GM12878 (cell line): Measurements from ENCODE around the gene DCTN2. TPM values are rescaled to one million over a fixed set of nuclear protein-coding genes. Genes with fewer than 3 reads are reported as not detected.

Experiments
- ATF3 ChIP-seq: IDR thresholded peaks from 2 replicates; pipeline ENCODE4 v1.6.1; 2011; ENCODE audit warnings: low read depth, mild to moderate bottlenecking, low read length, moderate library complexity, borderline replicate concordance; ENCODE audit errors: extremely low read depth
- EGR1 ChIP-seq, 2 experiments: IDR thresholded peaks; 1 replicate in 1 of 2; 2 replicates in 1 of 2; pipeline ENCODE4 v1.6.1; 2011 to 2012; ENCODE audit warnings: low read depth in 2 of 2, low read length in 2 of 2, borderline replicate concordance in 1 of 2, mild to moderate bottlenecking in 1 of 2, moderate library complexity in 1 of 2
- FOXM1 ChIP-seq: IDR thresholded peaks from 2 replicates; pipeline ENCODE4 v1.6.1; 2012; ENCODE audit warnings: low read depth, mild to moderate bottlenecking, inconsistent platforms, low read length, moderate library complexity
- NFXL1 ChIP-seq: fragments of 450-650 bp; IDR thresholded peaks from 2 replicates; pipeline ENCODE4 v1.6.1; 2017; ENCODE audit warnings: antibody characterized with exemption, mild to moderate bottlenecking, borderline replicate concordance
- NR2C2 ChIP-seq: IDR thresholded peaks from 2 replicates; pipeline ENCODE4 v1.6.1; 2011; ENCODE audit warnings: borderline replicate concordance, low read depth; ENCODE audit not compliant: control insufficient read depth, insufficient read length
- NRF1 ChIP-seq: conservative IDR thresholded peaks from 2 replicates; pipeline ENCODE4 v1.6.1; 2011; ENCODE audit warnings: mild to moderate bottlenecking, low read depth, low read length, improper control_type of control experiment
- PRDM15 ChIP-seq: fragments of 450-650 bp; formaldehyde crosslinking; IDR thresholded peaks from 2 replicates; pipeline ENCODE4 v1.4.0; 2020; ENCODE audit warnings: mild to moderate bottlenecking, moderate library complexity
- RAD51 ChIP-seq: fragments of 450-650 bp; IDR thresholded peaks from 2 replicates; pipeline ENCODE4 v1.6.1; 2016; ENCODE audit warnings: moderate library complexity, mild to moderate bottlenecking, inconsistent platforms
- SKIL ChIP-seq: fragments of 450-650 bp; IDR thresholded peaks from 2 replicates; pipeline ENCODE4 v1.6.1; 2017; ENCODE audit warnings: mild to moderate bottlenecking, low read depth, inconsistent platforms; ENCODE audit not compliant: poor library complexity, severe bottlenecking
- STAT3 ChIP-seq: IDR thresholded peaks from 2 replicates; pipeline ENCODE4 v1.6.1; 2011; ENCODE audit warnings: low read depth, low read length, improper control_type of control experiment
- SUPT20H ChIP-seq: IDR thresholded peaks from 2 replicates; pipeline ENCODE4 v1.6.1; 2011; ENCODE audit warnings: low read depth, mild to moderate bottlenecking, low read length, moderate library complexity, borderline replicate concordance; ENCODE audit not compliant: control insufficient read depth
- ZBTB4 ChIP-seq: fragments of 450-650 bp; formaldehyde crosslinking; IDR thresholded peaks from 2 replicates; pipeline ENCODE4 v1.4.0; 2022; ENCODE audit warnings: mild to moderate bottlenecking, moderate library complexity
- ZNF592 ChIP-seq: fragments of 450-650 bp; IDR thresholded peaks from 2 replicates; pipeline ENCODE4 v1.6.1; 2017; ENCODE audit warnings: mild to moderate bottlenecking, moderate library complexity
- polyA plus RNA-seq, 11 experiments: library from polyadenylated mRNA; depleted of rRNA in 4 of 11; unstranded in 6 of 11; stranded (reverse) in 5 of 11; fragments of >200 nt; fragmentation: Nextera tagmentation in 4 of 11; fragmentation: Illumina TruSeq in 1 of 11; extraction: Ambion mirVana in 4 of 11; extraction: Trizol in 1 of 11; gene quantifications; 1 replicate in 1 of 11; 2 replicates in 10 of 11; pipeline versions ENCODE4 v1.2.1 to v1.2.3, GENCODE V29; 2011 to 2016; ENCODE audit warnings: inconsistent platforms in 2 of 11, missing spikeins in 2 of 11, low read depth in 1 of 11
- total RNA-seq, 4 experiments: library from RNA; depleted of rRNA in 3 of 4; stranded (reverse); fragments of >200 nt in 3 of 4; fragmentation: Illumina TruSeq in 1 of 4; extraction: Trizol in 1 of 4; gene quantifications; 2 replicates each; pipeline versions ENCODE4 v1.2.1 to v1.2.3, GENCODE V29; 2013 to 2021

DCTN2 gene
- total and polyA plus RNA-seq, 10 of the 15 experiments (the other 5 are each of a cell fraction or from before 2014, with no cell fraction given), result 32.3 to 171 (median 100) TPM

- TF ChIP-seq EGR1 (IDR thresholded peaks at IDR 0.05; ENCODE audit: borderline replicate concordance in 1 of 2, low read depth in 2 of 2, low read length in 2 of 2), result no peak
- TF ChIP-seq SUPT20H, result no peak
- TF ChIP-seq NRF1, result peak; percentile 79
- no peak for TF ChIP-seq NR2C2
- no peak for TF ChIP-seq PRDM15 (CRISPR knock-in tag)
- no peak for TF ChIP-seq STAT3
- TF ChIP-seq ZBTB4 (CRISPR knock-in tag), result no peak
- no peak; the same call in 1 of the 2 replicates for TF ChIP-seq FOXM1
- TF ChIP-seq RAD51, result peak; percentile 95
- peak; percentile 82 for TF ChIP-seq SKIL
- TF ChIP-seq ZNF592, result no peak
- no peak for TF ChIP-seq NFXL1
- TF ChIP-seq ATF3, result no peak
Measured at GRCh38 chr12:57522011-57522886, 24.7 kb downstream of the DCTN2 start, which contains the start of gene MBD6 (continued).
